ENCODE results near the gene MIA2.

- TF ChIP-seq CTCF (IDR thresholded peaks at IDR 0.05; ENCODE audit: insufficient read depth, low read length) (no peak), REST (IDR thresholded peaks at IDR 0.05; ENCODE audit: insufficient replicate concordance, low read depth) (no peak), POLR2AphosphoS5 (IDR thresholded peaks at IDR 0.05; ENCODE audit: low read depth) (no peak), GABPA (IDR thresholded peaks at IDR 0.05; ENCODE audit: low read depth) (no peak)
These were observed 76.3 kb downstream of the MIA2 start for GRCh38 chr14:39310051-39310450.
